Thyroid gland (tissue), 4 donors: ENCODE measurements around the gene GUK1.

ENCODE experiments used
- POLR2A ChIP-seq, 2 donors: fragments of 450-650 bp; IDR thresholded peaks; one replicate each; pipeline ENCODE4 v1.6.1; 2017; ENCODE audit warnings: antibody characterized with exemption in 2 of 2, mild to moderate bottlenecking in 2 of 2, moderate library complexity in 1 of 2
- TF ChIP-seq, protein P1 (sequence below), 6 experiments: fragments of 200-600 bp in 3 of 6; fragments of 450-650 bp in 3 of 6; sonication (generic) in 3 of 6; IDR thresholded peaks; one replicate each; pipeline ENCODE4 v1.5.1; 2016 to 2019; ENCODE audit warnings: antibody characterized with exemption in 6 of 6, mild to moderate bottlenecking in 2 of 6, inconsistent platforms in 1 of 6, moderate library complexity in 1 of 6

GRCh38 chr1:228141226-228142044 lies 1.4 kb downstream of the GUK1 start:
- TF ChIP-seq, protein P1, sequence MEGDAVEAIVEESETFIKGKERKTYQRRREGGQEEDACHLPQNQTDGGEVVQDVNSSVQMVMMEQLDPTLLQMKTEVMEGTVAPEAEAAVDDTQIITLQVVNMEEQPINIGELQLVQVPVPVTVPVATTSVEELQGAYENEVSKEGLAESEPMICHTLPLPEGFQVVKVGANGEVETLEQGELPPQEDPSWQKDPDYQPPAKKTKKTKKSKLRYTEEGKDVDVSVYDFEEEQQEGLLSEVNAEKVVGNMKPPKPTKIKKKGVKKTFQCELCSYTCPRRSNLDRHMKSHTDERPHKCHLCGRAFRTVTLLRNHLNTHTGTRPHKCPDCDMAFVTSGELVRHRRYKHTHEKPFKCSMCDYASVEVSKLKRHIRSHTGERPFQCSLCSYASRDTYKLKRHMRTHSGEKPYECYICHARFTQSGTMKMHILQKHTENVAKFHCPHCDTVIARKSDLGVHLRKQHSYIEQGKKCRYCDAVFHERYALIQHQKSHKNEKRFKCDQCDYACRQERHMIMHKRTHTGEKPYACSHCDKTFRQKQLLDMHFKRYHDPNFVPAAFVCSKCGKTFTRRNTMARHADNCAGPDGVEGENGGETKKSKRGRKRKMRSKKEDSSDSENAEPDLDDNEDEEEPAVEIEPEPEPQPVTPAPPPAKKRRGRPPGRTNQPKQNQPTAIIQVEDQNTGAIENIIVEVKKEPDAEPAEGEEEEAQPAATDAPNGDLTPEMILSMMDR (IDR thresholded peaks at IDR 0.05), result no peak
- TF ChIP-seq POLR2A (IDR thresholded peaks at IDR 0.05), result no peak
